Heart right ventricle (tissue), 16 donors: Measurements from ENCODE around the gene C9orf153. TPM values are rescaled to one million over a fixed set of nuclear protein-coding genes. Genes with fewer than 3 reads are reported as not detected.

ENCODE experiments used
- ATAC-seq, 8 donors: fragments of 200-7000 bp; cut with Tn5 transposase; one replicate each; pipeline ENCODE4 v1.9.1; 2020; ENCODE audit warnings: mild to moderate bottlenecking in 8 of 8, moderate library complexity in 8 of 8, moderate number of reproducible peaks in 1 of 8
- DNase-seq, 2 donors: peaks; one replicate each; pipeline ENCODE4 v3.0.0-alpha.2; 2020
- H3K27ac ChIP-seq, 10 donors: fragments of 200-600 bp; sonication (generic) in 2 of 10; one replicate each; pipeline versions ENCODE4 v1.5.0 to v1.8.0; 2020 to 2022; ENCODE audit warnings: mild to moderate bottlenecking in 3 of 10
- H3K27me3 ChIP-seq, 7 donors: fragments of 200-600 bp; one replicate each; pipeline ENCODE4 v1.8.0; 2021 to 2022; ENCODE audit warnings: mild to moderate bottlenecking in 2 of 7
- H3K36me3 ChIP-seq, 9 donors: fragments of 200-600 bp; sonication (generic) in 1 of 9; one replicate each; pipeline versions ENCODE4 v1.5.0 to v1.8.0; 2020 to 2022; ENCODE audit warnings: mild to moderate bottlenecking in 2 of 9
- H3K4me1 ChIP-seq, 9 donors: fragments of 200-600 bp; sonication (generic) in 1 of 9; one replicate each; pipeline versions ENCODE4 v1.5.0 to v1.8.0; 2020 to 2022; ENCODE audit warnings: mild to moderate bottlenecking in 4 of 9
- H3K4me3 ChIP-seq, 10 donors: fragments of 200-600 bp; sonication (generic) in 2 of 10; one replicate each; pipeline versions ENCODE4 v1.5.0 to v1.8.0; 2020 to 2022; ENCODE audit warnings: mild to moderate bottlenecking in 7 of 10, moderate library complexity in 2 of 10
- H3K9me3 ChIP-seq, 11 donors: fragments of 200-600 bp in 10 of 11; sonication (generic) in 2 of 11; one replicate each; pipeline versions ENCODE4 v1.5.0 to v1.8.0; 2013 to 2022; ENCODE audit warnings: mild to moderate bottlenecking in 2 of 11, control low read depth in 1 of 11, moderate library complexity in 1 of 11
- WGBS, 2 donors: extraction: QIAGEN DNeasy Blood & Tissue Kit; methylation state at CpG; one replicate each; pipeline ENCODE4 v1.1.7; 2013; ENCODE audit warnings: inconsistent platforms in 1 of 2; 5-methylcytosine and 5-hydroxymethylcytosine counted together
- intact Hi-C, 10 donors: fragments of 100-400 bp; cut with DNase I; formaldehyde crosslinking; loops; one replicate each; pipeline versions ENCODE4 v1.11.1 to v1.14.2; 2022
- polyA plus RNA-seq, 2 donors: library from polyadenylated mRNA; stranded (reverse); fragments of 200-250 nt; gene quantifications; one replicate each; pipeline ENCODE4 v1.2.3, GENCODE V29; 2013
- total RNA-seq, 10 donors: library from RNA; stranded (reverse); fragmentation: NEBNext Ultra II Directional in 3 of 10; extraction: Animal tissue kit (Norgen Biotek cat#: 25700) in 3 of 10; gene quantifications; one replicate each; pipeline versions ENCODE4 v1.2.1 to v1.2.4, GENCODE V29; 2021 to 2023
- TF ChIP-seq, protein P1 (sequence below), 9 donors: fragments of 200-600 bp; sonication (generic) in 2 of 9; IDR thresholded peaks; one replicate each; pipeline versions ENCODE4 v1.5.0 to v1.8.0; 2021 to 2022; ENCODE audit warnings: antibody characterized with exemption in 9 of 9, mild to moderate bottlenecking in 5 of 9, moderate library complexity in 1 of 9
- donor health status: Arrhythmogenic right ventricular cardiomyopathy.
- donor health status: ischemic (EF 13 %, LVEDD 7.1; RV severe dilation, severe dysfunction).
- donor health status: healthy with polysubstance abuse.
- donor health status: DM: no; HTN: yes; CAD: no.
- donor health status: DM: no; HTN: no; CAD: no.
- donor health status: ischemic (EF 25% LVEDD 6.9; RV normal size, moderate dysfunction).
- donor health status: ischemic (EF 25% LVEDD 5.7; RV mildly dilated, moderate dysfunction).
- donor health status: healthy.
- donor health status: DM: yes; HTN: yes; CAD: no.
- donor health status: Ischemic cardiomyopathy.
- donor health status: ischemic (EF 35%, LVEDD 5.7; RV mildly dilated, moderate dysfunction).
- donor health status: nonischemic (EF 11% LVEDD 7.7; RV severe dilation, severe dysfunction).
- donor health status: DM: yes; HTN: yes; CAD: no.
- donor health status: PGD.
- donor health status: ischemic (EF 29% LVEDD 5.4; RV normal size, mild dysfunction).
- donor health status: nonischemic (EF 23%, LVEDD 6.1; RV moderate dilation, normal function).

The C9orf153 gene
- total and polyA plus RNA-seq, 12 donors = 0.06 to 0.72 (median 0.34) TPM; not detected in 2

DNA sequence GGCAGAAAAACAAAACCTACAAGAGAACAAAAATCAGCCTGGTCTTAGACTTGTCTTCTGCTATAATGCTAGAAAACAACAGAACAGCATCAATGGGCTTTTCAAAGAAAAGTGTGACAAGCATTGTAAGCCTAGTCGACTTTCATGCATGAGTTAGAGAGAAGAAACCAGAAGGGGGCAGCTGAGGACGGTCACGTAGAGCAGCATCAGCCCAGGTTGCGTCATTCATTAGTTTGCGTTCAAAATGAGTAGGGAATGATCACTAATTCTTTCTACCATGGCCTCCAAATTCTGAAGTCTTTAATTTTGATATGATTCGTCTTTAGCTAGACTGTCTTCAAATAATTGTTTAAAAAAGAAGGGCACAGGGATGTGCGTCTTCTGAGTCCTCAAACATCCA, 27.6 kb upstream of the C9orf153 start:
- no peaks in the 10 kb centered on the region for H3K27me3 ChIP-seq
- DNase-seq (no peak), ATAC-seq (no peak)
- H3K9me3 ChIP-seq = no peaks in the 10 kb centered on the region
- TF ChIP-seq, protein P1, sequence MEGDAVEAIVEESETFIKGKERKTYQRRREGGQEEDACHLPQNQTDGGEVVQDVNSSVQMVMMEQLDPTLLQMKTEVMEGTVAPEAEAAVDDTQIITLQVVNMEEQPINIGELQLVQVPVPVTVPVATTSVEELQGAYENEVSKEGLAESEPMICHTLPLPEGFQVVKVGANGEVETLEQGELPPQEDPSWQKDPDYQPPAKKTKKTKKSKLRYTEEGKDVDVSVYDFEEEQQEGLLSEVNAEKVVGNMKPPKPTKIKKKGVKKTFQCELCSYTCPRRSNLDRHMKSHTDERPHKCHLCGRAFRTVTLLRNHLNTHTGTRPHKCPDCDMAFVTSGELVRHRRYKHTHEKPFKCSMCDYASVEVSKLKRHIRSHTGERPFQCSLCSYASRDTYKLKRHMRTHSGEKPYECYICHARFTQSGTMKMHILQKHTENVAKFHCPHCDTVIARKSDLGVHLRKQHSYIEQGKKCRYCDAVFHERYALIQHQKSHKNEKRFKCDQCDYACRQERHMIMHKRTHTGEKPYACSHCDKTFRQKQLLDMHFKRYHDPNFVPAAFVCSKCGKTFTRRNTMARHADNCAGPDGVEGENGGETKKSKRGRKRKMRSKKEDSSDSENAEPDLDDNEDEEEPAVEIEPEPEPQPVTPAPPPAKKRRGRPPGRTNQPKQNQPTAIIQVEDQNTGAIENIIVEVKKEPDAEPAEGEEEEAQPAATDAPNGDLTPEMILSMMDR (IDR thresholded peaks at IDR 0.05) = peak in 3 of 9 donors; percentile 11 to 25 (median 14)
- H3K4me3 ChIP-seq = no peak overlapping the region
- no peak overlapping the region for H3K27ac ChIP-seq
- 64 to 74% methylated on average over 7 of the region's 7 CpGs for WGBS, 2 donors
- intact Hi-C loops = no loop called here
- H3K36me3 ChIP-seq = peaks cover 0 to 65% (median 0%) of the 10 kb centered on the region in 9 donors
- H3K4me1 ChIP-seq = peaks cover 0 to 11% (median 4%) of the 10 kb centered on the region in 9 donors

DNA sequence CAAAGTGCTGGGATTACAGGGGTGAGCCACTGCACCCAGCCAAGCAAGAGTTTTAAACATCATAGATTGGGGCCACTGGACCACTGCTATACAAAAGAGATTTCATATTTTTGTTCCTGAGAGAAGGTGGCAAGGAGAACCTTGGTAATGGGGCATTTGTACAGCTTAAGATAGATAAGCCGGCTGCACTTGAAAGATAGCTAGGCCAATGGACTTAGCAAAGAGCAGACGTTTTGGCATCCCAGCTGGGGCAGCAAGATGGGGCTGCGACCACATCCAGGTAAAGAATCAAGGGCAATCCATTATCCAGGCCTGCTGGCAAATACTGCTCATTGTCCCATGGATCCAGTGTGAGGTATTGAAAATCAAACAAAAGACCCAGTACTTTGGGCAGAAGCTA, 26.8 kb upstream of the C9orf153 start:
- TF ChIP-seq, protein P1 (IDR thresholded peaks at IDR 0.05) = no peak
- Histone ChIP-seq H3K4me1 (peaks cover 0 to 15% (median 6%) of the 10 kb centered on the region in 9 donors), H3K27me3 (no peaks in the 10 kb centered on the region), H3K27ac (no peak overlapping the region), H3K4me3 (no peak overlapping the region), H3K9me3 (no peaks in the 10 kb centered on the region), H3K36me3 (peaks cover 0 to 57% (median 0%) of the 10 kb centered on the region in 9 donors)
- 49 to 69% methylated on average over 3 of the region's 3 CpGs for WGBS, 2 donors
- intact Hi-C loops = no loop called here
- DNase-seq (no peak), ATAC-seq (no peak)

DNA sequence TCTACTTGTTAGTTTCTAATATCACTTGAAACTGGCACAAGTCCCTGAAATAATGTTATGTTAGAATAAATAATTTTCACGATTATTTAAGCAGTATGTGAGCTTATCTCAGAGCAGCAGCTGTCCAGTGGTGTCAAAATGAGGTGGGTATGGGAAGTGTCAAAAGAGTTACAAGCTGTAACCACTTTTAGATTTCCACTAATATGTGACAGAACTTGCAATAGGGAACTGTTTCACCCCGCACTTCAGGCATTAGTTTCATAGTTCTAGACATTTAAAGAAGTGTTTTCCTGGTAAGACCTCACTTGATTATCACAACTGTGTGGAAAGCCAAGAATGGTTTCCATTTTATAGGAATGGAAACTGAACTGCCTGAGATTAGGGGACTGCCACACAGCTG, 25.8 kb upstream of the C9orf153 start:
- WGBS, 2 donors = 55 to 68% methylated on average over 2 of the region's 2 CpGs
- ATAC-seq = no peak
- H3K27me3 ChIP-seq = no peaks in the 10 kb centered on the region
- H3K4me1 ChIP-seq = peaks cover 0 to 26% (median 16%) of the 10 kb centered on the region in 9 donors
- no peaks in the 10 kb centered on the region for H3K9me3 ChIP-seq
- no peak overlapping the region for H3K27ac ChIP-seq
- no peak overlapping the region for H3K4me3 ChIP-seq
- H3K36me3 ChIP-seq = peaks cover 0 to 47% (median 0%) of the 10 kb centered on the region in 9 donors
- intact Hi-C loops = no loop called here
- no peak for DNase-seq
- TF ChIP-seq, protein P1 (IDR thresholded peaks at IDR 0.05) = no peak

DNA sequence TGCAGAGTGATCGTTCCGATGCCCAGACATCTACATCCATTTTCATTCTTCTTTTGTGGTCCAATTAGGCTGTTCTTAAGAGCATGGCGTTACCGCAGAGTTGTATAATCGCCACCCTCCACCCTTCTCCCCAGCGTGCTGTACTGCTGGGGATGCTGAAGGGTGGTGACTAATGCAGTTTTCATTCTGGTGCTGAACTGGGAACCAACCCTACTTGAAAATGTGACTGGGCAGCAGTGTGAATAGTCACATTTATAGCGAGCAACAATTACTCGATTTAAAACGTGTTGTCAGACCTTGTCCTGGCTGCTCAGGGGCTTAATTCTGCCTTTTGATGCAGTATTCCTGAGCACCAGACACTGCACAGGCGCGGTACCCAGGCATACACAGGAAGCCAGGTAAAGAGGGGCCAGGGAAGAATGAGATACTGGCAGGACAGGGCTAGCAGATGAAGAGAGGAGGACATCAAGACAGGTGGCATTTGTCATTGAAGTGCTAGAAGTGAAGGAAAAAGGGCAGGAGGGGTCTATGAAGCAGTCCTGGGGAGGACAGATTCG, 23.6 kb upstream of the C9orf153 start:
- intact Hi-C loops = loop anchor here in 3 of 10 donors (5.0 kb wide), 2 partner anchors 69 to 81 kb away; partner anchors contain the start of gene TUT7 (in 2 of the 3)
- ATAC-seq (peak; percentile 3 to 51 (median 35)), DNase-seq (no peak)
- Histone ChIP-seq H3K9me3 (no peaks in the 10 kb centered on the region), H3K36me3 (peaks cover 0 to 33% (median 0%) of the 10 kb centered on the region in 9 donors), H3K4me1 (peaks cover 6 to 41% (median 32%) of the 10 kb centered on the region in 9 donors), H3K27ac (peak overlapping the region in 9 of 10 donors; percentile 89 to 99 (median 97)), H3K27me3 (no peaks in the 10 kb centered on the region), H3K4me3 (peak overlapping the region; percentile 60 to 96 (median 82))
- TF ChIP-seq, protein P1 (IDR thresholded peaks at IDR 0.05) = no peak
- 15 to 18% methylated on average over 12 of the region's 12 CpGs for WGBS, 2 donors
